ENCODE results near the gene IREB2.

Gene IREB2

DNA sequence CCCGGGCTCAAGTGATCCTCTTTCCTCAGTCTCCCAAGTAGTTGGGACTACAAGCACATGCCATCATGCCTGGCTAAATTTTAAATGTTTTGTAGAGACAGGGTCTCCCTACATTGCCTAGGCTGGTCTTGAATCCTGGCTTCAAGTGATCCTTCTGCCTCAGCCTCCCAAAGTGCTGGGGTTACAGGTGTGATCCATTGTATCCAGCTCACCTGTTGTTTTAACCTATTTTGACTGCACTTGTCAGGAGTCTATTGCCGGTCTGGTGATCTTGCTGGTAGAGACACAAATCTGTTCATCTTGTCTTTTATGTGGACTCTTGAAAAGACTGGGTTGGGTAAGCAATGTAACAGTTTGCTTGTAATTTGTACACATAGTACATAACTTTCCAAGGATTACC, 7.9 kb downstream of the IREB2 start:
- Histone ChIP-seq H3K4me1 (ENCODE audit: insufficient read depth, insufficient read length) (no peaks in the 10 kb centered on the region), H3K4me3 (ENCODE audit: insufficient read length, low read depth) (no peak overlapping the region), H3K27me3 (ENCODE audit: insufficient read depth, insufficient read length) (no peaks in the 10 kb centered on the region), H3K36me3 (ENCODE audit: insufficient read depth, insufficient read length, low read length) (peaks cover 77% of the 10 kb centered on the region), H3K9ac (ENCODE audit: insufficient read length, low read depth) (no peak overlapping the region), H3K9me3 (ENCODE audit: insufficient read depth, low read length) (no peaks in the 10 kb centered on the region)
- TF ChIP-seq YY1 (IDR thresholded peaks at IDR 0.05; ENCODE audit: insufficient read depth, insufficient read length) (no peak), ZNF274 (IDR thresholded peaks at IDR 0.05; ENCODE audit: low read depth, low read length) (no peak), SUZ12 (IDR thresholded peaks at IDR 0.05; ENCODE audit: extremely low read depth, insufficient read depth, insufficient read length) (no peak)
- no peak for DNase-seq (ENCODE audit: low read depth, low spot score)

DNA sequence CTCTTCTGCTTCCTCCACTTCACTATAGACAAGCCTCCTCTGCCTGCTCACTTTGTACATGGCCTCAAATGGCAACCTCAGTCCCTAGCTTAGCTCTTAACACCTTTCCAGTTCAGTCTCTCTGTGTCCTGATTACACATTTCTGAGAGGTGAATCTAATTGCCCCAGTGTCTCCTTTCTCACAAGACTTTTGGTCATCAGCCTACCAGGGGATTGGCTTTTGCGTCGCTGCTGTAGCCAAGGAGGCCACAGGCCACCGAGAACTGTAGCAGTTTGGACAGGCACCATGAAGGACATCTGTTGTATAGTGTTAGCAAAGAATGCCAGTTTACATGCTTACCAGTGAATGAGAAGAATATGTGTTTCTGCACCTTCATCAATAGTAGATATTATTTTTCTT, 8.5 kb downstream of the IREB2 start:
- Histone ChIP-seq H3K9ac (ENCODE audit: insufficient read length, low read depth) (no peak overlapping the region), H3K36me3 (ENCODE audit: insufficient read depth, insufficient read length, low read length) (peaks cover 71% of the 10 kb centered on the region), H3K9me3 (ENCODE audit: insufficient read depth, low read length) (no peaks in the 10 kb centered on the region), H3K4me1 (ENCODE audit: insufficient read depth, insufficient read length) (no peaks in the 10 kb centered on the region), H3K4me3 (ENCODE audit: insufficient read length, low read depth) (no peak overlapping the region), H3K27me3 (ENCODE audit: insufficient read depth, insufficient read length) (no peaks in the 10 kb centered on the region)
- no peak for DNase-seq (ENCODE audit: low read depth, low spot score)
- TF ChIP-seq SUZ12 (IDR thresholded peaks at IDR 0.05; ENCODE audit: extremely low read depth, insufficient read depth, insufficient read length) (no peak), ZNF274 (IDR thresholded peaks at IDR 0.05; ENCODE audit: low read depth, low read length) (no peak)

DNA sequence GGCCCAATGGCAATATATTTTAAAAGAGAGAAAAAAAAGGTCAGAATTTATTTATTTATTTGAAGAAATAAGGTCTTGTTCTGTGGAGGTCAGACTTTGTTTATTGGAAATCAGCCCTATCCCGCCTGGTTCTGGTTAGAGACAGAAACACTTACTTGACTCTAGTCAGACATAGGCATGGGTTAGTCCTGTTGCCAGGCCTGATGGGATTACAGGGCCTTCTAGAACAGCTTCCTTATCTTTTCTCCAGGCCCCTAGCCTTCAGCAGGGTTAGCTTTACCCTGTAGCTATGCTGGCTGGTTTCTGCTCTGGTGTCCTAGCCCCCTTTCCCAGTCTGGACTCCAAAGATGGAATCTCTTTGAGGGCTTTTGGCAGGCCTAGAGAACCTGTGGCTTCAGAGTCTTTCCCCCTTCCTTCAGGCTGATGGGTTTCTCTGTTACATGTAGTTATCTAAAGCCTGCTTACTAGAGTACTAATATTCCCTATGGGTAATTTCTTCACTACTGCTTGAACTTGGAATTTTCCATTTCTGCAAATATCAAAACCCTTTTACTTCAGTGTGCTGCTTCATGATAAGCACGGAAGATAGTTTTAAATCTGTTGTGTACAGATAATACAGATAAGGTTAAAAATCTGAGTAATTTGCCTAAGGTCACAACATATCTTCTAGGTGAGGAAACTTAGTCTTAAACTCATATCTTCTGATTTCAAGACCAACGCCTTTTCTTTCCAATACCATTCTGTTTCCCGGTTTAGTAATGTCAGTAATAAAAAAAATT, 10.6 kb downstream of the IREB2 start:
- Histone ChIP-seq H3K36me3 (ENCODE audit: insufficient read depth, insufficient read length, low read length) (peaks cover 65% of the 10 kb centered on the region), H3K27me3 (ENCODE audit: insufficient read depth, insufficient read length) (no peaks in the 10 kb centered on the region), H3K9me3 (ENCODE audit: insufficient read depth, low read length) (no peaks in the 10 kb centered on the region), H3K4me1 (ENCODE audit: insufficient read depth, insufficient read length) (no peaks in the 10 kb centered on the region), H3K4me3 (ENCODE audit: insufficient read length, low read depth) (no peak overlapping the region), H3K9ac (ENCODE audit: insufficient read length, low read depth) (no peak overlapping the region)
- DNase-seq (ENCODE audit: low read depth, low spot score), result no peak
- TF ChIP-seq SUZ12 (IDR thresholded peaks at IDR 0.05; ENCODE audit: extremely low read depth, insufficient read depth, insufficient read length) (no peak), YY1 (IDR thresholded peaks at IDR 0.05; ENCODE audit: insufficient read depth, insufficient read length) (no peak), ZNF274 (IDR thresholded peaks at IDR 0.05; ENCODE audit: low read depth, low read length) (no peak)

DNA sequence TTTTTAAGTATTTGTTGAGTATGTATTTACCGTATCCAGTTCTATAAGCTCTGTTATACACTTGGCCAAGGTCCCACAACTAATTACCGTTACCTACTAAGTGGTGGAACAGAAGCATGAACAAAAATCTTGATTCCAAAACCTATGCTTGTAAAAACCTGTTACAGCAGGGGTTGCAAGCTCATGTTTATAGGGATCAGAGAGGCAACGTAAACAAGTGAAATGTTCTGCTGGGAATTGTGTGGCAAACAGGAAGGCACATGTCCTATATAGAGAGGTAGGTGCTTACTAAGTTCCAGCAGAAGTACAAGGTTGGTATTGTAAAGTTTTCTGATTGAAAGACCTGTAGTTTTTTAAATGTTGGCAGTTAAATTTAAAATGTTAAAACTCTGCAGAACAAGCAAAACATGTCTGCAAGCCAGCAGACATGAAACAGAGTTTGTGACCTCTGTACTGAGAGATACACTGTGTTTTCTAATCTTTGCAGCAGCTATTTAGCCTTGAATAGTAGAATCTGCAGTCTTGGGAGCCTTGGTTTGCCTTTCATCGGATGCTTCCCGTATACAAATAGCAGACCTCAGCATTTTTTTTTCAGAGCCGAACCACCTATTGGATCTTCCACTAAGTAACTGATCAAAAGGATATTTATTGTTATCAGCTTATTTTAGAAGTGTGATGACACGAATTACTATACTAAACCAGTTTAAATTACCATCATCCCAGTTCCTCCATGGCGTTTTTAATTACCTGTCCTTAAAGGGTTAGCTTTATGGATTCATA, 11.4 kb downstream of the IREB2 start:
- Histone ChIP-seq H3K9me3 (ENCODE audit: insufficient read depth, low read length) (no peaks in the 10 kb centered on the region), H3K36me3 (ENCODE audit: insufficient read depth, insufficient read length, low read length) (peaks cover 58% of the 10 kb centered on the region), H3K4me3 (ENCODE audit: insufficient read length, low read depth) (no peak overlapping the region), H3K27me3 (ENCODE audit: insufficient read depth, insufficient read length) (no peaks in the 10 kb centered on the region), H3K4me1 (ENCODE audit: insufficient read depth, insufficient read length) (no peaks in the 10 kb centered on the region), H3K9ac (ENCODE audit: insufficient read length, low read depth) (no peak overlapping the region)
- TF ChIP-seq YY1 (IDR thresholded peaks at IDR 0.05; ENCODE audit: insufficient read depth, insufficient read length) (no peak), SUZ12 (IDR thresholded peaks at IDR 0.05; ENCODE audit: extremely low read depth, insufficient read depth, insufficient read length) (no peak), ZNF274 (IDR thresholded peaks at IDR 0.05; ENCODE audit: low read depth, low read length) (no peak)
- DNase-seq (ENCODE audit: low read depth, low spot score), result no peak

DNA sequence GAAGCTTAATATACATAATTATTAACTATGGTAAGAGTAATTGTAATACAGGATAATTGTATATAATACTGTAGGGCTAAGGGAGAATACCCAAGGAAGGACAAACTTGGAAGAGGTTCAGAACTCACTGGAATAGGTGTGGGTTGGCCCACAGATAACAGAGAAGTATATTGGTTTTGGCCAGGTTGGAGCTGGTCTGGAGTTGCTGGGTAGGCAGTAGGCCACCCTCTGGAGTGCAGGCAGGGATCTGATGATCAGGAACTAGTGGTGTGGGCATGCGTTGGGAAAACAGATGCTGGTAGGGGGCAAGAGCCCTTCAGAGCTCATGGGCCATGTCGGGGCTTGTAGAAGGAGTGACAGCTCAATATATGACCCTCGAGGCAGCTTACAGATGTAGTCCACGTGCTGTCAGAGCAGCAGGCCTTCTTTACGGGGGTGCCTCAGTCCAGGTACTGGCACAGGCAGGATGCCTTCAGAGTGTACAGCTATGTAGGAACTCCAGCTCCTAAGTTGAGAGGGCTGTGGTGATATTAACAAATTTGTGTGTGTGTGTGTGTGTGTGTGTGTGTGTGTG, 12.4 kb downstream of the IREB2 start:
- Histone ChIP-seq H3K4me1 (ENCODE audit: insufficient read depth, insufficient read length) (no peaks in the 10 kb centered on the region), H3K9me3 (ENCODE audit: insufficient read depth, low read length) (no peaks in the 10 kb centered on the region), H3K27me3 (ENCODE audit: insufficient read depth, insufficient read length) (no peaks in the 10 kb centered on the region), H3K9ac (ENCODE audit: insufficient read length, low read depth) (no peak overlapping the region), H3K4me3 (ENCODE audit: insufficient read length, low read depth) (no peak overlapping the region), H3K36me3 (ENCODE audit: insufficient read depth, insufficient read length, low read length) (peaks cover 50% of the 10 kb centered on the region)
- no peak for DNase-seq (ENCODE audit: low read depth, low spot score)
- TF ChIP-seq ZNF274 (IDR thresholded peaks at IDR 0.05; ENCODE audit: low read depth, low read length) (no peak), SUZ12 (IDR thresholded peaks at IDR 0.05; ENCODE audit: extremely low read depth, insufficient read depth, insufficient read length) (no peak), YY1 (IDR thresholded peaks at IDR 0.05; ENCODE audit: insufficient read depth, insufficient read length) (no peak)

DNA sequence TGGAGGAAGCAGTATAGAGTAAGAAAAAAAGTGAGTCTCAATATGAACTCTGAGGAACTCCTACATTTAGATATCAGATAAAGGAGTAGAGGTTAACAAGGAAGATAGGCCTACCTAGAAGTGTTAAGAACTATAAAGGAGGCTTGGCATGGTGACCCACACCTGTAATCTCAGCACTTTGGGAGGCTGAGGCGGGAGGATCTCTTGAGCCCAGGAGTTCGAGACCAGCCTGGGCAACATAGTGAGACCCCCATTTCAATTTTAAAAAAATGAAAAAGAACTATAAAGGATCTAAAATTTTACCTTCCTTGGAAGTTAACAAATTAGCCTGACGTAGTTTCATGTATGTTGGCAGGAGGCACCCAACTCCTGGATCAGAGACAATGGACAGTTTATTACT, 14.5 kb downstream of the IREB2 start:
- Histone ChIP-seq H3K27me3 (ENCODE audit: insufficient read depth, insufficient read length) (no peaks in the 10 kb centered on the region), H3K36me3 (ENCODE audit: insufficient read depth, insufficient read length, low read length) (peaks cover 32% of the 10 kb centered on the region), H3K4me3 (ENCODE audit: insufficient read length, low read depth) (no peak overlapping the region), H3K9ac (ENCODE audit: insufficient read length, low read depth) (no peak overlapping the region), H3K9me3 (ENCODE audit: insufficient read depth, low read length) (no peaks in the 10 kb centered on the region), H3K4me1 (ENCODE audit: insufficient read depth, insufficient read length) (no peaks in the 10 kb centered on the region)
- TF ChIP-seq SUZ12 (IDR thresholded peaks at IDR 0.05; ENCODE audit: extremely low read depth, insufficient read depth, insufficient read length) (no peak), ZNF274 (IDR thresholded peaks at IDR 0.05; ENCODE audit: low read depth, low read length) (no peak), YY1 (IDR thresholded peaks at IDR 0.05; ENCODE audit: insufficient read depth, insufficient read length) (no peak)
- DNase-seq (ENCODE audit: low read depth, low spot score), result no peak

DNA sequence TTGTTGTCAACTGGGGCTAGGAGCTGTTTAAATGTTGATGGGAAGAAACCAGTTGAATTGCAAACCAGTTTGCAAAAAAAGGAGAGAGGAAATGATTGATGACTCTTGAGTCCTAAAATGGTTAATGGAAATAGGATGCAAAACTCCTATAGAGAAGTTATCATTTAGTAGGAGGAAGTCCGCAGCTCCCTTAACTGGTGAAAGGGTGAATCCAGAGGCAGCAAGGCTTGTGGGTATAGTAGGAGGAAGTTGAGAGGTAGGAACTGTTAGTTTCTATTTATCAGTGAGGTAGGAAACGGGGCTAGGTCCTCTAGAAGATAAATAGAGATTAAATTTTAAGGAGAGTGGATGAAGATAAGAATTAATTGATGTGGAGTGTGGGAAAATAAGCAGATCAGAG, 15.4 kb downstream of the IREB2 start:
- no peak overlapping the region for H3K9ac ChIP-seq (ENCODE audit: insufficient read length, low read depth)
- H3K4me1 ChIP-seq (ENCODE audit: insufficient read depth, insufficient read length), result no peaks in the 10 kb centered on the region
- TF ChIP-seq YY1 (IDR thresholded peaks at IDR 0.05; ENCODE audit: insufficient read depth, insufficient read length), result no peak
- no peak for TF ChIP-seq SUZ12 (IDR thresholded peaks at IDR 0.05; ENCODE audit: extremely low read depth, insufficient read depth, insufficient read length)
- TF ChIP-seq ZNF274 (IDR thresholded peaks at IDR 0.05; ENCODE audit: low read depth, low read length), result no peak
- no peaks in the 10 kb centered on the region for H3K27me3 ChIP-seq (ENCODE audit: insufficient read depth, insufficient read length)
- DNase-seq (ENCODE audit: low read depth, low spot score), result no peak
- no peaks in the 10 kb centered on the region for H3K9me3 ChIP-seq (ENCODE audit: insufficient read depth, low read length)
- peaks cover 29% of the 10 kb centered on the region for H3K36me3 ChIP-seq (ENCODE audit: insufficient read depth, insufficient read length, low read length)
- H3K4me3 ChIP-seq (ENCODE audit: insufficient read length, low read depth), result no peak overlapping the region

Data from NT2/D1 (cell line).